ENCODE measurements around the gene ALDH9A1. TPM values are rescaled to one million over a fixed set of nuclear protein-coding genes. Genes with fewer than 3 reads are reported as not detected.
"Not testable (repeated sequence)": the region's sequence is repeated elsewhere in the genome, so short reads cannot be mapped to it uniquely, and the experiment has no call there.

ALDH9A1 gene
- total and polyA plus RNA-seq, 2 experiments from 2014 or later: 100 to 107 TPM

GRCh38 chr1:165686971-165687433 lies 11.4 kb downstream of the ALDH9A1 start:
- H3K9me3 ChIP-seq (ENCODE audit: low read depth): no peaks in the 10 kb centered on the region
- H3K36me3 ChIP-seq (ENCODE audit: low read depth): peaks cover 44% of the 10 kb centered on the region
- H3K27me3 ChIP-seq (replicated peaks; ENCODE audit: insufficient read depth): no peaks in the 10 kb centered on the region
- no peak for DNase-seq
- H3K79me2 ChIP-seq (ENCODE audit: insufficient read depth): peaks cover 100% of the 10 kb centered on the region
- peaks cover 10% of the 10 kb centered on the region; the same call in 1 of the 2 replicates for H4K20me1 ChIP-seq (ENCODE audit: insufficient read depth)
- H3F3A ChIP-seq (ENCODE audit: insufficient read depth): no peaks in the 10 kb centered on the region
- 76 to 80% methylated on average over 2 of the region's 2 CpGs for WGBS, 2 experiments (ENCODE audit: low coverage in 1 of 2, low lambda C conversion rate in 2 of 2, missing lambda C conversion rate in 2 of 2)
- no peak for TF ChIP-seq EZH2 (IDR thresholded peaks at IDR 0.05; ENCODE audit: insufficient read depth, poor library complexity, severe bottlenecking)
- TF ChIP-seq EZH2phosphoT487 (IDR thresholded peaks at IDR 0.05; ENCODE audit: insufficient read depth, low read depth): no peak
- H3K4me2 ChIP-seq (ENCODE audit: unreplicated experiment): no peak overlapping the region
- H2AFZ ChIP-seq: no peak overlapping the region
- H3K4me3 ChIP-seq: no peak overlapping the region
- no peak overlapping the region for H3K9ac ChIP-seq
- H3K27ac ChIP-seq: no peak overlapping the region
- H3K4me1 ChIP-seq (ENCODE audit: insufficient read depth): no peaks in the 10 kb centered on the region
- H3K9me2 ChIP-seq (ENCODE audit: insufficient read depth): no peaks in the 10 kb centered on the region
- in situ Hi-C loops (cut with MboI): no loop called here

DNA sequence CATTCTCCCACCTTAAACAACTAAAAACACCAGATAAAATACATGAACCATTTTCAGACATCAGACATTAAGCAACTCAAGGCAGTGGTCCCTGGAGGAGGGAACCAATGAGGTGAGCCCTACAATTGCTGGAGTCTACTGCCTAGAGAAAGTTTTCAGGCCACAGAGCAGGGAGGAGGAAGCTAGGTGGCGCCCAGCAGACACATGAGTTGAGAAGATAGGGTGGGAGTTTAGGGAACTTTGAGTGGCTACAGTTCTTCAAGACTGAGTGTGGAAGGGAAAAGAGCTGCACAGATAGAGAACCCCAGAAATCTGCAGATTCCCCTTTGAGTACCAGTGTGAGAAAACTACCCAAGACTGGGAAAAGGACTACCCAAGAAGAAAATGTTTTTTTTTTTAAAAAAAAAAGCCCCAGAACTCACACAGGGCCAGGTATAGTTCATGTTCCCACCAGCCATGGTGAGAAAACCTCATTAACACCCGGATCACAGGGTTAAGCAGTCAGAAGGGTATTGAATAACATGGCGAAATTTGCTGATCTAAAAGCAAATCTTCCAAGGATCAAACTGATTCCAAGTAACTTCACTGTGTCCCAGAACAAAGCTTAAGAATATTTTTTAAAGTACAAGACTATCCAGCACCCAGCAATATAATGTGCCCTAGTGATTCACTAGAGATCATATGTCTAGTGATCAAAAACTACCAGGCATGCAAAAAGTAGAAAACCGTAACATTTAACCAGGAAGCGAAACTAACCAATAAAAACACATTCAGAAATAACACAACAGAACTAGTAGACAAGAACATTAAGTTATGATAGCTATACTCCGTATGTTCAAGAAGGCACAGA lies 12.0 kb downstream of the ALDH9A1 start:
- no peak overlapping the region for H3K4me2 ChIP-seq (ENCODE audit: unreplicated experiment)
- no peaks in the 10 kb centered on the region for H3K4me1 ChIP-seq (ENCODE audit: insufficient read depth)
- in situ Hi-C loops (cut with MboI): no loop called here
- H2AFZ ChIP-seq: no peak overlapping the region
- H3K9me2 ChIP-seq (ENCODE audit: insufficient read depth): no peaks in the 10 kb centered on the region
- TF ChIP-seq EZH2 (IDR thresholded peaks at IDR 0.05; ENCODE audit: insufficient read depth, poor library complexity, severe bottlenecking) (no peak), EZH2phosphoT487 (IDR thresholded peaks at IDR 0.05; ENCODE audit: insufficient read depth, low read depth) (no peak)
- H3K4me3 ChIP-seq: no peak overlapping the region
- H3K9ac ChIP-seq: no peak overlapping the region
- 76 to 80% methylated on average over 6 of the region's 6 CpGs for WGBS, 2 experiments (ENCODE audit: low coverage in 1 of 2, low lambda C conversion rate in 2 of 2, missing lambda C conversion rate in 2 of 2)
- no peaks in the 10 kb centered on the region for H3K9me3 ChIP-seq (ENCODE audit: low read depth)
- DNase-seq: no peak
- H3K27me3 ChIP-seq (replicated peaks; ENCODE audit: insufficient read depth): no peaks in the 10 kb centered on the region
- H3F3A ChIP-seq (ENCODE audit: insufficient read depth): no peaks in the 10 kb centered on the region
- H3K27ac ChIP-seq: no peak overlapping the region
- peaks cover 10% of the 10 kb centered on the region; the same call in 1 of the 2 replicates for H4K20me1 ChIP-seq (ENCODE audit: insufficient read depth)
- H3K79me2 ChIP-seq (ENCODE audit: insufficient read depth): peaks cover 100% of the 10 kb centered on the region
- H3K36me3 ChIP-seq (ENCODE audit: low read depth): peaks cover 50% of the 10 kb centered on the region

DNA sequence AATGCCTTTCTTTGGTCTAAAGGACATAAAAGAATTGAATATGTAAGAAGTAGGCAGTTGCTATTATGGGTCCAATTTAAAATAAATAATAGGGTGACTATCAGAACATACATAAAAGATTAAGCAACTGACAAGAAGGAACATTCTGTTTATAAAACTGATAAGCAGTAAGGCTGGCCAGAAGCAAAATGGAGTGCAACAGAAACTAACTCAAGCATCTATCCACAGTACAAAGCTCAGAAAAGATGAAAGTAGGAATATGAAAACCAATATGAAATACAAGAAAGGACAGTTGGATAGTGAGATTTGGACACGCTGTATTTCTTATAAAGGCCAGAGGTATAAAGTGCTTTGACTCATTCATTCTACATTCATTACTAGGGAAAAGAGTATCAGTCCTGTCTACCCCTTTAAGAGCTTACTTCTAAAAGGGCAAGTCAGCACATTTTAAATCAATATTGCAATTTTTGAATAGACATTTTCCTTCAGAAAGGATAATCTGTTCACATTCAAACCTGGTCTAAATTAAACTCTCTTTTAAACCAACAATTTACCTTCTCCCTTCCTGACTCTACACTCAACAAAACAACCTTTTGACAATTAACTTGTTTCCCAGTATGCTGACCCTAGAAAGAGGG lies 14.4 kb downstream of the ALDH9A1 start:
- Histone ChIP-seq H3K27me3 (replicated peaks; ENCODE audit: insufficient read depth) (no peaks in the 10 kb centered on the region), H3K4me3 (no peak overlapping the region), H3K79me2 (ENCODE audit: insufficient read depth) (peaks cover 88% of the 10 kb centered on the region), H3K27ac (no peak overlapping the region), H3K9ac (no peak overlapping the region), H3K36me3 (ENCODE audit: low read depth) (peaks cover 72% of the 10 kb centered on the region), H2AFZ (no peak overlapping the region), H3F3A (ENCODE audit: insufficient read depth) (peaks cover 4% of the 10 kb centered on the region; the same call in 1 of the 2 replicates), H3K4me1 (ENCODE audit: insufficient read depth) (peaks cover under 1% of the 10 kb centered on the region; the same call in 1 of the 2 replicates), H4K20me1 (ENCODE audit: insufficient read depth) (peaks cover 10% of the 10 kb centered on the region; the same call in 1 of the 2 replicates), H3K9me3 (ENCODE audit: low read depth) (no peaks in the 10 kb centered on the region), H3K9me2 (ENCODE audit: insufficient read depth) (no peaks in the 10 kb centered on the region), H3K4me2 (ENCODE audit: unreplicated experiment) (no peak overlapping the region)
- TF ChIP-seq EZH2 (IDR thresholded peaks at IDR 0.05; ENCODE audit: insufficient read depth, poor library complexity, severe bottlenecking): no peak
- no peak for TF ChIP-seq EZH2phosphoT487 (IDR thresholded peaks at IDR 0.05; ENCODE audit: insufficient read depth, low read depth)
- WGBS, 2 experiments (ENCODE audit: low coverage in 1 of 2, low lambda C conversion rate in 2 of 2, missing lambda C conversion rate in 2 of 2): 42 to 50% methylated on average over 1 of the region's 1 CpG
- in situ Hi-C loops (cut with MboI): no loop called here
- no peak for DNase-seq

DNA sequence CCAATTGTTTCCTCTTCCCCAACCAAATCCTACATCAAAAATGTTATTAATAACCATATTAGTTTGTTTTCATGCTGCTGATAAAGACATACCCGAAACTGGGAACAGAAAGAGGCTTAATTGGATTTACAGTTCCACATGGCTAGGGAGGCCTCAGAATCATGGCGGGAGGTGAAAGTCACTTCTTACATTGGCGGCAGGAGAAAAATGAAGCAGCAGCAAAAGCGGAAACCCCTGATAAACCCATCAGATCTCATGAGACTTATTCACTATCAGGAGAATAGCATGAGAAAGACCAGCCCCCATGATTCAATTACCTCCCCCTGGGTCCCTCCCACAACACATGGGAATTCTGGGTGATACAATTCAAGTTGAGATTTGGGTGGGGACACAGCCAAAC lies 17.6 kb downstream of the ALDH9A1 start:
- H3K4me3 ChIP-seq; H2AFZ ChIP-seq; H3K9me2 ChIP-seq (ENCODE audit: insufficient read depth); DNase-seq; in situ Hi-C loops (cut with MboI); H3K27me3 ChIP-seq (replicated peaks; ENCODE audit: insufficient read depth); H3K4me1 ChIP-seq (ENCODE audit: insufficient read depth); H3K4me2 ChIP-seq (ENCODE audit: unreplicated experiment); H3K9me3 ChIP-seq (ENCODE audit: low read depth); H3K9ac ChIP-seq; H3K27ac ChIP-seq; H4K20me1 ChIP-seq (ENCODE audit: insufficient read depth): not testable (repeated sequence)
- WGBS, 2 experiments (ENCODE audit: low coverage in 1 of 2, low lambda C conversion rate in 2 of 2, missing lambda C conversion rate in 2 of 2): 97 to 98% methylated on average over 4 of the region's 4 CpGs
- H3F3A ChIP-seq (ENCODE audit: insufficient read depth): peaks cover 10% of the 10 kb centered on the region; the same call in 1 of the 2 replicates
- H3K79me2 ChIP-seq (ENCODE audit: insufficient read depth): peaks cover 64% of the 10 kb centered on the region
- H3K36me3 ChIP-seq (ENCODE audit: low read depth): peaks cover 76% of the 10 kb centered on the region
